GM06990 (cell line): ENCODE measurements around the gene THADA.

Experiments used
- DNase-seq: peaks from one replicate; pipeline ENCODE4 v3.0.0-alpha.2; 2011; ENCODE audit not compliant: insufficient read length; ENCODE audit errors: extremely low read depth
- H3K27me3 ChIP-seq: replicated peaks from 2 replicates; pipeline ENCODE4 v1.6.0; 2011; ENCODE audit warnings: low read length; ENCODE audit not compliant: control insufficient read depth, insufficient read depth
- H3K36me3 ChIP-seq: 2 replicates; pipeline ENCODE4 v1.5.1; 2011; ENCODE audit warnings: low read length; ENCODE audit not compliant: control insufficient read depth, insufficient read depth
- H3K4me3 ChIP-seq: replicated peaks from 2 replicates; pipeline ENCODE4 v1.5.1; 2011; ENCODE audit warnings: low read depth, mild to moderate bottlenecking, control low read depth, low read length
- CTCF ChIP-seq: IDR thresholded peaks from 2 replicates; pipeline ENCODE4 v1.5.1; 2011; ENCODE audit warnings: low read length, control low read depth, mild to moderate bottlenecking, inconsistent platforms; ENCODE audit not compliant: insufficient read depth, poor library complexity, severe bottlenecking

Gene THADA

GRCh38 chr2:43321446-43321845 lies 274.4 kb downstream of the THADA start:
- Histone ChIP-seq H3K36me3 (no peaks in the 10 kb centered on the region; the same call in 1 of the 2 replicates), H3K27me3 (no peaks in the 10 kb centered on the region), H3K4me3 (no peak overlapping the region)
- no peak for DNase-seq
- TF ChIP-seq CTCF: no peak

GRCh38 chr2:43319541-43319940 lies 276.3 kb downstream of the THADA start:
- Histone ChIP-seq H3K4me3 (no peak overlapping the region), H3K27me3 (no peaks in the 10 kb centered on the region), H3K36me3 (no peaks in the 10 kb centered on the region; the same call in 1 of the 2 replicates)
- TF ChIP-seq CTCF: no peak
- DNase-seq: no peak

GRCh38 chr2:43318791-43319190 lies 277.0 kb downstream of the THADA start:
- Histone ChIP-seq H3K4me3 (no peak overlapping the region), H3K36me3 (no peaks in the 10 kb centered on the region; the same call in 1 of the 2 replicates), H3K27me3 (no peaks in the 10 kb centered on the region)
- no peak for TF ChIP-seq CTCF
- DNase-seq: no peak

- Histone ChIP-seq H3K4me3 (no peak overlapping the region), H3K27me3 (no peaks in the 10 kb centered on the region), H3K36me3 (no peaks in the 10 kb centered on the region; the same call in 1 of the 2 replicates)
- no peak for TF ChIP-seq CTCF
- no peak for DNase-seq
Observed at GRCh38 chr2:43317680-43318079, 278.2 kb downstream of the THADA start.

- H3K4me3 ChIP-seq: no peak overlapping the region
- no peak for TF ChIP-seq CTCF
- no peak for DNase-seq
- no peaks in the 10 kb centered on the region; the same call in 1 of the 2 replicates for H3K36me3 ChIP-seq
- no peaks in the 10 kb centered on the region for H3K27me3 ChIP-seq
Observed at GRCh38 chr2:43317194-43317593, 278.6 kb downstream of the THADA start.

GRCh38 chr2:43315482-43315881 lies 280.4 kb downstream of the THADA start:
- no peak for TF ChIP-seq CTCF
- H3K4me3 ChIP-seq: no peak overlapping the region
- H3K27me3 ChIP-seq: no peaks in the 10 kb centered on the region
- no peak for DNase-seq
- H3K36me3 ChIP-seq: no peaks in the 10 kb centered on the region; the same call in 1 of the 2 replicates
